ENCODE measurements around the gene TAF6L. TPM values are rescaled to one million over a fixed set of nuclear protein-coding genes. Genes with fewer than 3 reads are reported as not detected.
"Not testable (repeated sequence)": the region's sequence is repeated elsewhere in the genome, so short reads cannot be mapped to it uniquely, and the experiment has no call there.

TAF6L gene
- total RNA-seq, 1 donor from 2014 or later = 20.2 TPM

DNA sequence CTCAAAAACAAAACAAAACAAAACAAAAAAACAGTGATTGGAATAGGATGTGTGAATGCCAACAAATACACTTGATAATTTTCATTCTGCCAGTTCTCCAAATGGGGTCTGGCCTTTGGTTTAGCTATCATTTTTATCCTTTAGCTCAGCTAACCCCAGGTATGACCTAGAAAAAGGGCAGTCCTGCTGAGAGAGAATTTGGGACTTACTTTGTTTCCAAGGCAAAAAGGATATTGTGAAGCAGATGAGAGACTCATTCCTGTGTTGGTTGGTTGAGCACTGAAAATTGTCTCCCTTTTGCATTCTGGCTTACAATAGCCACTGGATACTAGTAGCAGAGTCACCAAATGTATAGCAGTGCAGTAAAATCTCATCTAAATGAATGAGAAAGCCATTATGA, 34.0 kb upstream of the TAF6L start:
- H3K4me3 Mint-ChIP-seq = no peak overlapping the region
- DNase-seq = no peak
- H3K36me3 Mint-ChIP-seq (ENCODE audit: low read depth) = peaks cover 44% of the 10 kb centered on the region
- H3K27me3 Mint-ChIP-seq = no peaks in the 10 kb centered on the region
- H3K9me3 Mint-ChIP-seq = no peaks in the 10 kb centered on the region
- intact Hi-C loops (cut with micrococcal nuclease) = no loop called here
- peaks cover 5% of the 10 kb centered on the region for H3K4me1 Mint-ChIP-seq
- H3K27ac Mint-ChIP-seq = no peak overlapping the region

DNA sequence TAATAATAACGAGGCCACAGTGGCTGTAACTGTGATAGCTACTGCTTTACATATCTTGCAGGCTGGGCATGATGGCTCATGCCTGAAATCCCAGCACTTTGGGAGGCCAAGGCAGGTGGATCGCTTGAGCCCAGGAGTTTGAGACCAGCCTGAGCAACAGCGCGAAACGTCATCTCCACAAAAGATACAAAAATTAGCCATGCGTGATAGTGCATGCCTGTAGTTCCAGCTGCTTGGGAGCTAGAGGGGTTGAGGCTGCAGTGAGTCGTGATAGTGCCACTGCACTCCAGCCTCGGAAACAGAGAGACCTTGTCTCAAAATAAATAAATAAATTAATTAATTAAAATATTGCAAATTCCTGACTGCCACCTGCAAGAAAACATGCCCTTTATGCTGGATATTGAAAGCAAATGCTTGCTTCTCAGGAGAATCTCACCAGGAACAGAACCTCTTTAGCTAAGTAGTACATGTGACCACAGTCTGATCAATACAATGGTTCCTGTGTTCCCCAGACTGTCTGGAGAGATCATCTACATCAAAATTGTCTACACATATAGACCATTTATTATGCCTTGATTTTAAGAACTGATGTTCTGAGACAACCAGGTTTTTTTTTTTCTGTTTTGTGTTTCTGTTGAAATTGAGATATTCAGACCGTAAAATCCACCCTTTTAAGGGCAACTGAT, 23.6 kb upstream of the TAF6L start:
- no peaks in the 10 kb centered on the region for H3K9me3 Mint-ChIP-seq
- no peak for DNase-seq
- H3K4me1 Mint-ChIP-seq = peaks cover 5% of the 10 kb centered on the region
- no peaks in the 10 kb centered on the region for H3K27me3 Mint-ChIP-seq
- H3K4me3 Mint-ChIP-seq = no peak overlapping the region
- H3K27ac Mint-ChIP-seq = peak overlapping the region; percentile 45
- H3K36me3 Mint-ChIP-seq (ENCODE audit: low read depth) = peaks cover 7% of the 10 kb centered on the region
- intact Hi-C loops (cut with micrococcal nuclease) = no loop called here

DNA sequence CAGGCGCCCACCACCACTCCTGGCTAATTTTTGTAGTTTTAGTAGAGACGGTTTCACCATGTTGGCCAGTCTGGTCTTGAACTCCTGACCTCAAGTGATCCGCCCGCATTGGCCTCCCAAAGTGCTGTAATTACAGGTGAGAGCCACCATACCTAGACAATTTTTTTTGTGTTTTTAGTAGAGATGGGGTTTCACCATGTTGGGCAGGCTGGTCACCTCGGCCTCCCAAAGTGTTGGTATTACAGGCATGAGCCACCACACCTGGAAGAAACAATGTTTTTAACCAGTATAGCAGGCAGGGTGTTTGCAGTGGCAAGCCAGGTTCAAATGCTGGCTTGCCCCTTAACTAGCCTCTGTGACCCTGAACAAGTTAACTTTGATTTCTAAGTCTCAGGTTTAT, 21.3 kb upstream of the TAF6L start:
- H3K27ac Mint-ChIP-seq; DNase-seq; H3K36me3 Mint-ChIP-seq (ENCODE audit: low read depth); intact Hi-C loops (cut with micrococcal nuclease); H3K9me3 Mint-ChIP-seq; H3K4me3 Mint-ChIP-seq; H3K27me3 Mint-ChIP-seq: not testable (repeated sequence)
- H3K4me1 Mint-ChIP-seq = peaks cover 17% of the 10 kb centered on the region

DNA sequence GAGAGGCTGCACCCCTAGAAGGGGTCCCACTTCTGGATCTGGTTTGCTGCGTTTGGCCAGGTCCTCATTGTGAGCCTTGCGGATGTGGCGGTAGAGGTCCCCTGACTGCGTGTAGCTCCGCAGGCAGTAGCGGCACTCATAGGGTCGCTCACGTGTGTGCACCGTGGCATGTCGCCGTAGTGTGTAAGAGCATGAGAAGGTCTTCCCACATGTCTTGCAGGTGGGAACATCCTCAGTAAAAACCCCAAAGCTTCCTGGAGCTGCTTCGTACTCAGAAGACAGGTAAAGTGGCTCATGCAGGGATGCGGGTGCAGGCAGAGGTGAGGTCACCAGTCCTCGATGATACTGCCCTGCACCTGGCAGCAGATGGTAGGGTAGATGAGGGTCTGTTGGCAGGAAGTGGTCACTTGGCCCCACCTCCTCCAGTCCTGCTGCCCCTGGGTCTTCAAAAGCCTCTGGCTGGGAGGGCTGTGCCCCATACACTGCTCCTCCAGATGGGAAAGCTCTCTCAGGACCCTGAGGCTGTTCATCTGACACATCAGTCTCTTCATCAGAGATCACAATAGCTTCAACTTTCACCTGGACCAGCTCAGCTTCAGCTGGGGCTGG, 18.9 kb upstream of the TAF6L start:
- Mint-ChIP-seq H3K36me3 (ENCODE audit: low read depth) (peaks cover 9% of the 10 kb centered on the region), H3K27me3 (no peaks in the 10 kb centered on the region), H3K9me3 (no peaks in the 10 kb centered on the region), H3K27ac (no peak overlapping the region), H3K4me3 (peak overlapping the region; percentile 98), H3K4me1 (peaks cover 18% of the 10 kb centered on the region)
- intact Hi-C loops (cut with micrococcal nuclease) = no loop called here
- DNase-seq = no peak

DNA sequence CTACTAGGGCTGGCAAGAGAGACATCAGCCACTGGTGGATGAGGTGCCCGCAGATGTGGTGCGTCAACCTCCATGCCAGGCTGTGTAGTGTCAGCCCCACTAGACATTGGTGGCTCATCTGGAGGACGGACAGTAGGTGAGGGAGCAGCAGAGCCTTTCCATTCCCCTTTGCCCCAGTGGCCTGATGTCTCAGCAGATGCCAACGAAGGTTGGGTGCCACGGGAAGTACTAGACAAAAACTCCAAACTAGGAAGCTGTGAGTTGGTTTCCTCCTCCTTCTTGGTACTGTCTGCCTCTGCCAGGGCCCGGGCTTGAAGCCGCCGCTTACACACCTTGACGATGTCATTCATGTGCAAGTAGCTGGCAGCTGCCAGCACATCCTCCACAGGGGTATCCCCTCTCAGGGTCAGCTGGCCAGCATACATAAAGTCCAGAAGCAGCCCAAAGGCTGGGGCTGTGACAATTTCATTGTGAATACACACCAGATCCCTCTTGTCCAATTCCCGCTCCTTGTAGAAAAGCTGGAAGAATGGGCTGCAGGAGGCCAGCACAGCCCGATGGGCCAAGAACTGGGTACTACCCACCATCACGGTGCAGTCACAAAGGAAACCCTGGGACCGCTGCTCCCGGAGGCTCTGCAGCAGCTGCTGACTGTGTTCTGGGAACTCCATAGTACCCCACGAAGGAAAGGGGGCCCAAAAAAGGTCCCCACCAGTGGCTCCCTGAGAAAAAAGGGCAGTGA, 18.0 kb upstream of the TAF6L start:
- Mint-ChIP-seq H3K36me3 (ENCODE audit: low read depth) (peaks cover 6% of the 10 kb centered on the region), H3K4me3 (peak overlapping the region; percentile 98), H3K27me3 (no peaks in the 10 kb centered on the region), H3K27ac (peak overlapping the region; percentile 97), H3K4me1 (peaks cover 18% of the 10 kb centered on the region), H3K9me3 (no peaks in the 10 kb centered on the region)
- intact Hi-C loops (cut with micrococcal nuclease) = loop anchor here (1.0 kb wide), 3 partner anchors 8 to 34 kb away; partner anchors contain the start of genes HNRNPUL2, POLR2G and TMEM179B
- peak; percentile 66 for DNase-seq

DNA sequence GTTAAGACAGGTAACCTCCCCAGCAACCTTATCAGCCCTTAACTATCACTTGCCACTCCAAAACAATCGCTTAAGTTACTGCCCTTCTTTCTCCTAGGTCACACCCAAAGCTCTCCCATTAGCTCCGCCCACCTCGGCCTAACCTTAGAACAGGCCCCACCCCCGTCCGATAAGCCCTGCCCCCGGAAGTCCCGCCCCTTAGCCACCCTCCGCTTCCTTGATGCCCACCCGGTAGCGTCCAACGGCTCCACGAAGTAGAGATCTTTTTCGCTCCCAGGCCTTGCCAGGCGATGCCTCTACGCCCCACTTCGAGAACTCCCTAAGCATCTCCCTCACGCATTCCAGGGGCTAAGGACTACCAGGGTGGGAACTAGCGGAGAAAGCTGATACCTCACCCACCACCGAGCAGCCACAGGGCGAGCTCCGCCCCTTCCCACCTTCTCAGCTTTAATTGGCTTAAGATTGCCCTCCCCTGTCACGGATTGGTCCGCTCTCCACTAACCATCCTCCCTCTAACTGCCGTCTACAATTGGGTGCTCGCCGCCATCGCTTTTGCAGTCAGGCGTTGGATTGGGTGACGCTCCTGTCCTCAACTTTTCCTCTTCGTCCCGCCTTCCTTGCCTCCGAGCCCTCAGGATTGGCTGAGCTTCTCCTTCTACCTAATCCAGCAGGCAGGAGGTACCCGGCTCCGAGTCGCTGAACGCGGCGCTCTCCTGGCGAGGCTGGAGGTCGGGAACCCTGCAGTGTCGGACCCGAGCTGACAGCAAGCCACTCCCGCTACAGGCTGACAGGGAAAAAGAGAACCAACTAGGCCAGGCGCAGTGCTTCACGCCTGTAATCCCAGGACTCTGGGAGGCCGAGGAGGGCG, 17.2 kb upstream of the TAF6L start, which contains the start of gene ZBTB3:
TSS of gene ZBTB3 (minus strand) at position 425 of the 868 bp plus-strand sequence. CDS start 496 bp downstream, outside the sequence.
- Mint-ChIP-seq H3K27me3 (no peaks in the 10 kb centered on the region), H3K4me1 (peaks cover 16% of the 10 kb centered on the region), H3K4me3 (peak within 1 kb of the TSS; percentile 98), H3K36me3 (ENCODE audit: low read depth) (peaks cover 6% of the 10 kb centered on the region), H3K9me3 (no peaks in the 10 kb centered on the region), H3K27ac (peak within 1 kb of the TSS; percentile 97)
- peak; percentile 98 for DNase-seq
- intact Hi-C loops (cut with micrococcal nuclease) = loop anchor here (1.0 kb wide), 4 partner anchors 7 to 33 kb away; partner anchors contain the start of genes HNRNPUL2, POLR2G, TAF6L and TMEM179B

DNA sequence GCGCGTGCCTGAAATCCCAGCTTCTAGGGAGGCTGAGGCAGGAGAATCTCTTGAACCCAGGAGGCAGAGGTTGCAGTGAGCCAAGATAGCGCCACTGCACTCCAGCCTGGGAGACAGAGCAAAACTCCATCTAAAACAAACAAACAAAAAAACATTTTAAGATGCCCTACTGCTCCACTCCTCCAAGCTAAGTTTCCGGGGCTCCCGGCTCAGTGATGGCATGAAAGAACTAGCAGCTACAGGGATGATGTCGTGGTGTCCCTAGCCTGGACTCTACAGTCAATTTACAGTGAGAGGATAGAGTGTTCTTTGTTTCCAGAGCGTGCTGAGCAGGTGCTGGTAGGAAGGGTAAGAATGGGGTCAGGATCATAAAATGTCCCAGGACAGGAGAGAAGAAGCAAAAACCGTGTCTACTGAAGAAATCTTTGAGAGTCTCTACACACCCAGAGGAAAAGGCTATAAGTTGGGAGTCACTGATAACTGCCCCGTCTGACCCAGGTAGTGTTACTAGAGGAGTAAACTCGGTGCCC, 16.0 kb upstream of the TAF6L start:
- H3K27me3 Mint-ChIP-seq = no peaks in the 10 kb centered on the region
- DNase-seq = no peak
- no peaks in the 10 kb centered on the region for H3K9me3 Mint-ChIP-seq
- peaks cover 5% of the 10 kb centered on the region for H3K36me3 Mint-ChIP-seq (ENCODE audit: low read depth)
- intact Hi-C loops (cut with micrococcal nuclease) = no loop called here
- H3K4me3 Mint-ChIP-seq = peak overlapping the region; percentile 98
- no peak overlapping the region for H3K27ac Mint-ChIP-seq
- H3K4me1 Mint-ChIP-seq = peaks cover 13% of the 10 kb centered on the region

DNA sequence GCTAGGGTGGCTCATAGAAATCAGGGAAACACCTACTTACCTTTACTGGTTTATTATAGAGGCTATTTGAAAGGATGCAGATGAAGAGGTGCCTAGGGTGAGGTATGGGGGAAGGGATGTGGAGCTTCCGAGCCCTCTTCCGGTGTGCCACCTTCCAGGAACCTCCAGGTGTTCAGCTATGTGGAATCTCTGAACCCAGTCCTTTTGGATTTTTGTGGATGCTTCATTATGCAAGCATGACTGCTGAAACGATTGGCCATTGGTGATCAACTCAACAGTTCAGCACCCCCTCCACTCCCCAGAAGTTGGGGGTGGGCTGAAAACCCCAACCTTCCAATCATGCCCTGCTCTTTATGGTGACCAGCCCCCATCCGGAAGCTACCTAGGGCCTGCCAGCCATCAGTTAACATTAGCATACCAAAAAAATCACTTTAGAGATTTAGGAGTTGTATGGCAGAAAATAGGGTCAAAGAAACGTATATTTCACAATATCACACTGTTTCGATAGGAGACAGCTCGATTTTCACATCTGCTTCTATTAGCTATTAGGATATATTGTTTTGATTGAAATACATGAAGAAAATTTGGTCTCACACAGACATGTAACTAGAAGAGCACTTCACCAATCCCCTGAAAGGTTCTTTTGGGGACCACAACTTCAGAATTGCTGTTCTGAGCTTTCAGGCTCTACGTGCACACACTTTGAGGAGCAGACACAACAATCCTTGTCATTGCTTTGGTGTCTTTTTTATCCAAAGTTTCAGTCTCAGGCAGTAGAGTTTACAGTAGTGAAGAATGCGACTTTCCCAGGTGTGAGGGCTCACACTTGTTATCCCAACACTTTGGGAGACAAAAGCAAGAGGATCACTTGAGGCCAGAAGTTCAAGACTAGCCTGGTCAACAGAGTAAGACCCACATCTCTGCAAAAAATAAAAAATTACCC, 13.1 kb upstream of the TAF6L start:
- intact Hi-C loops (cut with micrococcal nuclease) = no loop called here
- no peak for DNase-seq
- Mint-ChIP-seq H3K9me3 (no peaks in the 10 kb centered on the region), H3K4me3 (no peak overlapping the region), H3K4me1 (peaks cover 23% of the 10 kb centered on the region), H3K36me3 (ENCODE audit: low read depth) (peaks cover 11% of the 10 kb centered on the region), H3K27me3 (no peaks in the 10 kb centered on the region), H3K27ac (no peak overlapping the region)

DNA sequence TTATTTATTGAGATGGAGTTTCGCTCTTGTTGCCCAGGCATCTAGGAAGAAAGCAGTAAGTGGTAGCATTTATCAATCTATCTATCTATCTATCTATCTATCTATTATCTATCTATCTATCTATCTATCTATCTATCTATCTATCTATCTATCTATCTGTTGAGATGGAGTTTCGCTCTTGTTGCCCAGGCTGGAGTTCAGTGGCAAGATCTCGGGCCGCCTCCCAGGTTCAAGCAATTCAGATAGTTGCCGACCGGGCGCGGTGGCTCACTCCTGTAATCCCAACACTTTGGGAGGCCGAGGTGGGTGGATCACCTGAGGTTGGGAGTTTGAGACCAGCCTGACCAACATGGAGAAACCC, 10.3 kb upstream of the TAF6L start:
- DNase-seq, H3K9me3 Mint-ChIP-seq, H3K27me3 Mint-ChIP-seq: not testable (repeated sequence)
- H3K27ac Mint-ChIP-seq = peak overlapping the region; percentile 78
- H3K4me1 Mint-ChIP-seq = peaks cover 13% of the 10 kb centered on the region
- peak overlapping the region; percentile 97 for H3K4me3 Mint-ChIP-seq
- peaks cover 20% of the 10 kb centered on the region for H3K36me3 Mint-ChIP-seq (ENCODE audit: low read depth)
- intact Hi-C loops (cut with micrococcal nuclease) = loop anchor here (1.0 to 5.0 kb wide), 4 partner anchors 8 to 94 kb away; partner anchors contain the start of genes C11orf98, CSKMT, TAF6L and TMEM179B

DNA sequence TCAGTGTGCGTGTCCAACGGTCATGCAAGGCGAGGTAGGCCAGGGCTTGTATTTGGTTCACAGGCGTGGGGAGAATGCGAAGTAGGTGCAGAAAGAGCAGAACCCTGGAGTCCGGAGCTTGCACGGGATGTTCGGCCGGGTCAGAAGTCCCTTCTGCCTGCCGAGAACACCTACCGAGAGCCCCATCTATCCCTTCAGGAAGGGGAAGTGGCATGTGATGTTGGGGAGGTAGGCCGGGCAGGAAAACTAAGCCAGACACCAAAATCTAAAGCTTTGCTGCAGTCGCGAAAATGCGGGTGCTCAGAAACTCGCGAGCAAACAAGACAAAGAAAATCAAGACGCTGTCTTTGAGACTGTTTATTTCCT, 435 bp upstream of the TAF6L start:
- Mint-ChIP-seq H3K27ac (peak overlapping the region; percentile 96), H3K27me3 (no peaks in the 10 kb centered on the region), H3K9me3 (no peaks in the 10 kb centered on the region), H3K4me3 (peak overlapping the region; percentile 93), H3K36me3 (ENCODE audit: low read depth) (peaks cover 20% of the 10 kb centered on the region), H3K4me1 (peaks cover 26% of the 10 kb centered on the region)
- DNase-seq = peak; percentile 79
- intact Hi-C loops (cut with micrococcal nuclease) = loop anchor here (1.0 to 10.0 kb wide), 10 partner anchors 9 to 176 kb away; partner anchors contain the start of genes BSCL2, GNG3, HNRNPUL2 and NXF1

DNA sequence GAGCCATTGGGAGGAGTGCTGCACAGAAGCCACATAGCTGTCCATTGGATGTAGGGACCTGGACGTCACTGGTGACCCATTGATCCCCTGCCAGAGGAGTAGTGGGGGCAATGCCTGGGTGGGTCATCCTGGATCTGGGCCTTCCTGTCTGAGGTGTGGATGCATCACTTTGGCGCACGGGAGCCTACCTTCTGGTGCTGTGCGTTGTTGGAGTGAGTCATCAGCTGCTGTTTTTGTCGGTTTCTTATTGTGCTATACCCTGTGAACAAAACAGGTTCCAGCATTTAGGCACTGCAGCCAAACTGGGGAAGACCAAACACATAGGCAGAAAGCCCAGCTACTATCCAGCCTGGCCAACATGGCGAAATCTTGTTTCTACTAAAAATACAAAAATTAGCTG, 3.2 kb downstream of the TAF6L start:
- peaks cover 25% of the 10 kb centered on the region for H3K36me3 Mint-ChIP-seq (ENCODE audit: low read depth)
- H3K4me1 Mint-ChIP-seq = peaks cover 39% of the 10 kb centered on the region
- H3K4me3 Mint-ChIP-seq = no peak overlapping the region
- DNase-seq = no peak
- no peak overlapping the region for H3K27ac Mint-ChIP-seq
- no peaks in the 10 kb centered on the region for H3K9me3 Mint-ChIP-seq
- intact Hi-C loops (cut with micrococcal nuclease) = loop anchor here (5.0 to 10.0 kb wide), 2 partner anchors 67 to 180 kb away; partner anchors contain the start of genes BSCL2, GNG3 and TUT1
- H3K27me3 Mint-ChIP-seq = no peaks in the 10 kb centered on the region

DNA sequence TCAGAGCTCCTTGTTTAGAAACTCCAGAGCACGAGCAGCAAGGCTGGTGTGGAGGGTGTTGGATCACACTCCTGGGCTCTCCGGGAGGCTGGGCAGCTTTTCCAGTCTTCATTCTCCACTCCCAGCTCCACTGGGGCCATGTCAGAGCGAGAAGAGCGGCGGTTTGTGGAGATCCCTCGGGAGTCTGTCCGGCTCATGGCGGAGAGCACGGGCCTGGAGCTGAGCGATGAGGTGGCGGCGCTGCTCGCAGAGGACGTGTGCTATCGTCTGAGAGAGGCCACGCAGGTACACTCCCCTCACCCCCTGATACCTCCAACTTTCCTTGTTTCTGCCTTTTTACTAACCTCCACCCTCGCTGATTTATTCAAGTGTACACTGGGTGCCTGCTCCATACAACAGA, 4.5 kb downstream of the TAF6L start:
- no peak for DNase-seq
- Mint-ChIP-seq H3K36me3 (ENCODE audit: low read depth) (peaks cover 23% of the 10 kb centered on the region), H3K27ac (no peak overlapping the region), H3K27me3 (no peaks in the 10 kb centered on the region), H3K4me1 (peaks cover 28% of the 10 kb centered on the region), H3K9me3 (no peaks in the 10 kb centered on the region), H3K4me3 (no peak overlapping the region)
- intact Hi-C loops (cut with micrococcal nuclease) = loop anchor here (10.0 kb wide), 1 partner anchor 181 kb away; the partner anchor contains the start of gene TUT1
